ENCODE measurements around the gene FXYD4.
"Not testable (repeated sequence)": the region's sequence is repeated elsewhere in the genome, so short reads cannot be mapped to it uniquely, and the experiment has no call there.

FXYD4 gene

GRCh38 chr10:43415544-43415943 is 44.1 kb downstream of the FXYD4 start:
- no peak for DNase-seq (ENCODE audit: low read depth in 2 of 2, low spot score in 1 of 2)

GRCh38 chr10:43417950-43418768 is 46.7 kb downstream of the FXYD4 start:
- peak in 1 of 2 donors; percentile 17 for DNase-seq (ENCODE audit: low read depth in 2 of 2, low spot score in 1 of 2)

DNA sequence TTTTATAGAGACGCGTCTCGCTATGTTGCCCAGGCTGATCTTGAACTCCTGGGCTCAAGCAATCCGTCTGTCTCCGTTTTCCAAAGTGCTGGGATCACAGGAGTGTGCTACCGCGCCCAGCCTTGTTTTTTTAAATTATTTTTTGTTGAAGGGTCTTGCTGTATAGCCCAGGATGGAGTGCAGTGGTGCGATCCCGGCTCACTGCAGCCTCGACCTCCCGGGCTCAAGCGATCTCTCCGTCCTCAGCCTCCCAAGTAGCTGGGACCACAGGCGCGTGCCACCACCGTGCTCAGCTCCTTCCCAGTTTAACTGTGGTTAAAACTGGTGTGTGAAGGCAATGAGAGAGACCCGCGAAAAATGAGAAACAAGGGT is 48.5 kb downstream of the FXYD4 start:
- DNase-seq (ENCODE audit: low read depth in 2 of 2, low spot score in 1 of 2) = no peak

- peak; percentile 60 to 68 for DNase-seq (ENCODE audit: low read depth in 2 of 2, low spot score in 1 of 2)
These were observed 49.1 kb downstream of the FXYD4 start for GRCh38 chr10:43420369-43421200.

DNA sequence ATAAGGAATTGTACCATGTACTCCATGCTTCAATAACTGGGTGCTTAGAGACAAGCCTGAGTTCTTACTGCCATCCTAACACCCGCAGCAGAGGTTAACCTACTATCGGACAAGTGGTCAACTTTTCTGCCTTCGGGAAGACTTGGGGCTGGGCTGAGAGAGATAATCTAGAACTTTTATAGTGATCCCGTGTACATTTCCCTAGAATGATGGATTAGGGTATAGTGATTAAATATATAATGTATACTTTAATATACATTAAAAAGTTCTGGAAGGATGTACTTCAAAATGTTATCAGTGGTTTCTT is 49.7 kb downstream of the FXYD4 start:
- DNase-seq (ENCODE audit: low read depth in 2 of 2, low spot score in 1 of 2) = no peak

GRCh38 chr10:43421519-43421918 is 50.1 kb downstream of the FXYD4 start:
- DNase-seq (ENCODE audit: low read depth in 2 of 2, low spot score in 1 of 2) = no peak

DNA sequence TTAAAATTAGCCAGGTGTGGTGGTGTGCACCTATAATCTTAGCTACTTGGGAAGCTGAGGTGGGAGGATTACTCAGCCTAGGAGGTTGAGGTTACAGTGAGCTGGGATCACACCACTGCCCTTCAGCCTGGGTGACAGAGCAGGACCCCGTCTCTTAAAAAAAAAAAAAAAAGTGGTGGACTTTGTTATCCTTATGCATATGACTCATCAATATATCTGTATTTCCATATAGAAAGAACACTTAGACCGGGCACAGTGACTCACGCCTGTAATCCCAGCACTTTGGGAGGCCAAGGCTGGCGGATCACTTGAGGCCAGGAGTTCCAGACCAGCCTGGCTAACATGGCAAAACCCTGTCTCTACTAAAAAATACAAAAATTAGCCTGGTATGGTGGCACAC is 50.5 kb downstream of the FXYD4 start:
- DNase-seq (ENCODE audit: low read depth in 2 of 2, low spot score in 1 of 2) = not testable (repeated sequence)

DNA sequence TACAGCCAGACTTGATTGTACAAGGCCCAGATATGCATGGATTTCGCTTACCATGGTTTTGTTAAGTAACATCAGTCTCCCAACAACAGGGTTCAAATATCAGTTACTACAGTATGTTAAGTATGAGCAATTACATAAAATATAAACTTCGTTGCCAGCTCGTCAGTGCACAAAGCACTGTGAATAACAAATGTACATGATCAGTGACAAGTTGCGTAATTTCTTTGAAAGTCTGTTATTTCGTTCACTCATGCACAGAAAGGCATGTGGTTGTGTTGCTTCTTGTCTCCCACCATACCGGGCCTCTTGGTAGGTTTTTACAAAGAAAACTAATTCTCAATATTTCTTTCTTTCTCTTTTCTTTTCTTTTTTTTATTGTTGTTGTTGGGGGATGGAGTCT is 53.0 kb downstream of the FXYD4 start:
- no peak for DNase-seq (ENCODE audit: low read depth in 2 of 2, low spot score in 1 of 2)
